CD14-positive monocyte (primary cell): Measurements from ENCODE around the gene LRP1B. TPM values are rescaled to one million over a fixed set of nuclear protein-coding genes. Genes with fewer than 3 reads are reported as not detected.

ENCODE experiments used
- DNase-seq, 3 donors: peaks; one replicate each; pipeline ENCODE4 v3.0.0-alpha.2; 2011 to 2022
- H2AFZ ChIP-seq: 2 replicates; pipeline ENCODE4 v1.6.0; 2012; ENCODE audit warnings: mild to moderate bottlenecking, low read depth, low read length, inconsistent platforms; ENCODE audit not compliant: insufficient read depth, poor library complexity, severe bottlenecking
- H3K27ac ChIP-seq, 2 donors: 1 replicate in 1 of 2; 2 replicates in 1 of 2; pipeline ENCODE4 v1.5.1; 2012 to 2013; ENCODE audit warnings: low read length in 2 of 2, control low read depth in 1 of 2, inconsistent platforms in 1 of 2, low read depth in 1 of 2, mild to moderate bottlenecking in 1 of 2
- H3K27me3 ChIP-seq, 2 donors: one replicate each; pipeline versions ENCODE4 v1.6.0 to v1.6.1; 2011 to 2013; ENCODE audit warnings: low read length in 2 of 2; ENCODE audit not compliant: control insufficient read depth in 2 of 2, insufficient read depth in 2 of 2
- H3K36me3 ChIP-seq, 2 donors: replicated peaks in 1 of 2; 1 replicate in 1 of 2; 2 replicates in 1 of 2; pipeline versions ENCODE4 v1.5.1 to v1.6.1; 2012 to 2013; ENCODE audit warnings: low read length in 2 of 2, control low read depth in 1 of 2, inconsistent platforms in 1 of 2, mild to moderate bottlenecking in 1 of 2; ENCODE audit not compliant: insufficient read depth in 2 of 2, control insufficient read depth in 1 of 2
- H3K4me1 ChIP-seq, 2 donors: 1 replicate in 1 of 2; 2 replicates in 1 of 2; pipeline versions ENCODE4 v1.5.1 to v1.6.1; 2012 to 2013; ENCODE audit warnings: low read length in 2 of 2, control low read depth in 1 of 2, inconsistent platforms in 1 of 2, mild to moderate bottlenecking in 1 of 2, moderate library complexity in 1 of 2; ENCODE audit not compliant: insufficient read depth in 2 of 2, control insufficient read depth in 1 of 2
- H3K4me2 ChIP-seq: replicated peaks from 2 replicates; pipeline ENCODE3; 2012; ENCODE audit warnings: low read length, moderate library complexity, mild to moderate bottlenecking; ENCODE audit not compliant: poor library complexity, severe bottlenecking; ENCODE audit errors: extremely low read depth
- H3K4me3 ChIP-seq, 3 experiments: fragments of 200-600 bp in 1 of 3; sonication (generic) in 1 of 3; replicated peaks in 1 of 3; 1 replicate in 2 of 3; 2 replicates in 1 of 3; pipeline ENCODE4 v1.5.1; 2011 to 2013; ENCODE audit warnings: low read length in 3 of 3, mild to moderate bottlenecking in 3 of 3, control low read depth in 2 of 3, low read depth in 2 of 3, inconsistent platforms in 1 of 3, moderate library complexity in 1 of 3
- H3K79me2 ChIP-seq: 2 replicates; pipeline ENCODE4 v1.6.0; 2012; ENCODE audit warnings: mild to moderate bottlenecking, control low read depth, inconsistent platforms, low read length, moderate library complexity; ENCODE audit not compliant: insufficient read depth
- H3K9ac ChIP-seq: 2 replicates; pipeline ENCODE4 v1.6.0; 2017; ENCODE audit warnings: low read length, mild to moderate bottlenecking; ENCODE audit not compliant: insufficient read depth, poor library complexity, severe bottlenecking
- H3K9me3 ChIP-seq, 2 donors: replicated peaks in 1 of 2; 1 replicate in 1 of 2; 2 replicates in 1 of 2; pipeline versions ENCODE4 v1.5.1 to v1.6.1; 2012 to 2013; ENCODE audit warnings: low read length in 2 of 2, control low read depth in 1 of 2; ENCODE audit not compliant: control insufficient read depth in 1 of 2, insufficient read depth in 1 of 2
- H4K20me1 ChIP-seq: 2 replicates; pipeline ENCODE4 v1.6.0; 2012; ENCODE audit warnings: mild to moderate bottlenecking, low read length, control low read depth, moderate library complexity; ENCODE audit not compliant: insufficient read depth
- H3K27ac Mint-ChIP-seq, 7 donors: one replicate each; pipeline ENCODE4 v1.8.0; 2020; ENCODE audit warnings: mild to moderate bottlenecking in 7 of 7, mixed read lengths in 7 of 7, moderate library complexity in 6 of 7, inconsistent platforms in 2 of 7
- H3K27me3 Mint-ChIP-seq, 3 donors: one replicate each; pipeline ENCODE4 v1.8.0; 2021 to 2022; ENCODE audit warnings: low read depth in 3 of 3, mild to moderate bottlenecking in 3 of 3, mixed read lengths in 3 of 3, moderate library complexity in 3 of 3, inconsistent platforms in 1 of 3
- H3K36me3 Mint-ChIP-seq, 2 donors: one replicate each; pipeline ENCODE4 v1.8.0; 2020; ENCODE audit warnings: mixed read lengths in 2 of 2, inconsistent platforms in 1 of 2, mild to moderate bottlenecking in 1 of 2
- H3K4me1 Mint-ChIP-seq: one replicate; pipeline ENCODE4 v1.8.0; 2020; ENCODE audit warnings: mild to moderate bottlenecking, mixed read lengths
- H3K4me3 Mint-ChIP-seq, 2 donors: one replicate each; pipeline ENCODE4 v1.8.0; 2020; ENCODE audit warnings: mild to moderate bottlenecking in 2 of 2, mixed read lengths in 2 of 2, moderate library complexity in 1 of 2
- H3K9me3 Mint-ChIP-seq, 7 donors: one replicate each; pipeline ENCODE4 v1.8.0; 2020 to 2022; ENCODE audit warnings: mixed read lengths in 7 of 7, mild to moderate bottlenecking in 6 of 7, moderate library complexity in 6 of 7, inconsistent platforms in 2 of 7
- CTCF ChIP-seq: fragments of 200-600 bp; IDR thresholded peaks from one replicate; pipeline ENCODE4 v1.8.0; 2022; ENCODE audit warnings: antibody characterized with exemption, mild to moderate bottlenecking
- WGBS: methylation state at CpG from one replicate; pipeline ENCODE4 v1.1.5; 2013; ENCODE audit warnings: missing lambda C conversion rate; ENCODE audit not compliant: insufficient coverage; 5-methylcytosine and 5-hydroxymethylcytosine counted together
- intact Hi-C, 2 donors: fragments of 100-400 bp; cut with micrococcal nuclease; formaldehyde crosslinking; loops; one replicate each; pipeline versions ENCODE4 v1.15.0 to v1.15.1; 2023
- polyA plus RNA-seq, 3 donors: library from polyadenylated mRNA; depleted of rRNA in 1 of 3; unstranded in 2 of 3; stranded (reverse) in 1 of 3; fragments of 300-500 nt in 2 of 3; fragments of >200 nt in 1 of 3; fragmentation: Illumina TruSeq in 2 of 3; gene quantifications; 1 replicate in 2 of 3; 2 replicates in 1 of 3; pipeline ENCODE4 v1.2.3, GENCODE V29; 2012 to 2021

Gene LRP1B
- polyA plus RNA-seq, 3 donors: not detected

GRCh38 chr2:141630407-141630930 is 500.3 kb downstream of the LRP1B start:
- Histone ChIP-seq H3K27me3 (no peaks in the 10 kb centered on the region), H4K20me1 (no peaks in the 10 kb centered on the region), H3K4me1 (no peaks in the 10 kb centered on the region), H3K27ac (no peak overlapping the region), H2AFZ (no peak overlapping the region), H3K36me3 (no peaks in the 10 kb centered on the region), H3K4me3 (no peak overlapping the region), H3K79me2 (no peaks in the 10 kb centered on the region), H3K4me2 (no peak overlapping the region), H3K9ac (no peak overlapping the region), H3K9me3 (no peaks in the 10 kb centered on the region)
- intact Hi-C loops: no loop called here
- Mint-ChIP-seq H3K27me3 (peaks cover 0 to 3% (median 0%) of the 10 kb centered on the region in 3 donors), H3K36me3 (no peaks in the 10 kb centered on the region), H3K27ac (no peak overlapping the region), H3K9me3 (peaks cover 0 to 3% (median 0%) of the 10 kb centered on the region in 7 donors), H3K4me1 (no peaks in the 10 kb centered on the region), H3K4me3 (no peak overlapping the region)
- DNase-seq: no peak
- TF ChIP-seq CTCF: no peak
- WGBS: no CpG with 5 or more reads among the region's 3 CpGs

GRCh38 chr2:141620372-141620771 is 510.4 kb downstream of the LRP1B start:
- intact Hi-C loops: no loop called here
- no peaks in the 10 kb centered on the region for H3K4me1 Mint-ChIP-seq
- H3K9me3 ChIP-seq: peaks cover 0 to 4% of the 10 kb centered on the region in 2 donors
- H2AFZ ChIP-seq: no peak overlapping the region
- no peaks in the 10 kb centered on the region for H3K36me3 Mint-ChIP-seq
- no peaks in the 10 kb centered on the region for H3K4me1 ChIP-seq
- H3K27me3 ChIP-seq: no peaks in the 10 kb centered on the region
- H3K4me3 Mint-ChIP-seq: no peak overlapping the region
- H3K4me3 ChIP-seq: no peak overlapping the region
- H3K27ac Mint-ChIP-seq: no peak overlapping the region
- H4K20me1 ChIP-seq: no peaks in the 10 kb centered on the region
- H3K79me2 ChIP-seq: no peaks in the 10 kb centered on the region
- H3K9me3 Mint-ChIP-seq: peaks cover 0 to 5% (median 0%) of the 10 kb centered on the region in 7 donors
- no peak overlapping the region for H3K4me2 ChIP-seq
- no peak for TF ChIP-seq CTCF
- no peak overlapping the region for H3K27ac ChIP-seq
- no peaks in the 10 kb centered on the region for H3K27me3 Mint-ChIP-seq
- H3K36me3 ChIP-seq: no peaks in the 10 kb centered on the region
- DNase-seq: no peak
- H3K9ac ChIP-seq: no peak overlapping the region
